CD1c-positive myeloid dendritic cell (primary cell): ENCODE results near the gene NOSIP.
A peak's percentile ranks its signal among the peaks of the same experiment; 100 is the strongest.

ENCODE experiments used
- DNase-seq: peaks from one replicate; pipeline ENCODE4 v3.0.0-alpha.2; 2016; ENCODE audit errors: extremely low spot score

NOSIP gene

DNA sequence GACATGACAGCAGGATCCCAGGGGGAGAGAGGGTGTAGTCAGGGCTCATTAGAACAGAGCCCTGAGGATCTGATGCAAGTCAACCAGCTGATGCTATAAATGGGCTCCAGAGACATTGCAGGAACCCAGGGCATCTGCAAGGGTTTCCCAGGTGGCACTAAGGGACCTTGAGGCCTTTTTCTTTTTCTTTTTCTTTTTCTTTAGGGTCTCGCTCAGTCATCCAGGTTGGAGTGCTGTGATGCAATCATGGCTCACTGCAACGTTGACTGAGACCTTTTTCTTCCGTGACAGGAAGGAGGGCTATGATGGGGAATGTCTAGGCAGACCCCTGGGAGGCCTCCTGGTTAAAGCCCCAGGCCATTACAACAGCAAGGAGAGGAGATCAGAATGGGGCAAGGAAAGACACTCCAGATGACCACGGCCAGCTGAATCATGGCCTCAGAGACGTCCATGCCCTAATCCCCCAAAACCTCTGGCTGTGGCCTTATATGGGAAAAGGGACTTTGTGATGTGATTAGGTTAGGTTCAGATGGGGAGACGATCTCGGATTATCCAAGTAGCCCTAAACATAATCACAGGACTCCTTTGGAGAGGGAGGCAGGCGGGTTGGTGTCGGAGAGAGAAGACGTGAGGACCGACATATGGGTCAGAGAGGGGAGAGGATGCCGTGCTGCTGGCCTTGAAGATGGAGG lies 72.4 kb downstream of the NOSIP start:
- DNase-seq, result no peak

DNA sequence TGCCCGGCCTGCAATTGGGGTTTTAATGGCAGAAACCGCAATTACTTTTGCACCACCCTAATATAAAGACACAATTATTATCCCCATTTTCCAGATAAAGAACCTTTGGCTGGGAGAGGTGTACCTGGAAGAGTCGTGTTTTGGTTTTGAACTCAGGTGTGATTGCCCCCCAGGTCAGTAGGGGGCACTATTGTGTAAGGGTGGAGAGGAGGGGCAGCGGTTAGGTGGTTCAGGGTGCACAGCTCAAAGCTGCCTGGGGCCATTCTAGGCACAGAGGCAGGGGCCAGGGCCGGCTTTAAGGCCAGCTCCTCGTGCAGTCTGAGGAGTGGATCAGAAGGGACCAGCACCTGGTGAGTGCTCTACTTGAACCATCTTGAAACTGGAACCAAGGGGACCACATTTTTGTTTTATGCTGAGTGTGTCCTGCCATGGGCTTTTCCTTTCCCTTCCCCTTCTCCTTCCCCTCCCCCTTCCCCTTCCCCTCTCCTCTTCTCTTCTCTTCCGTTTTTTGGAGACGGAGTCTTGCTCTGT lies 73.7 kb downstream of the NOSIP start:
- peak; percentile 84 for DNase-seq
